DOHH2 (cell line): ENCODE measurements around the gene MAL.

ENCODE experiments used
- EZH2phosphoT487 ChIP-seq: fragments of 200-600 bp; sonication (generic); IDR thresholded peaks from 2 replicates; pipeline ENCODE4 v1.6.1; 2017; ENCODE audit warnings: borderline replicate concordance, mild to moderate bottlenecking, antibody characterized with exemption, low read length, moderate library complexity, mixed read lengths
- TF ChIP-seq, protein P1 (sequence below): fragments of 200-600 bp; sonication (generic); IDR thresholded peaks from one replicate; pipeline ENCODE4 v1.5.1; 2014; ENCODE audit warnings: antibody characterized with exemption, mild to moderate bottlenecking, low read depth, low read length; ENCODE audit not compliant: poor library complexity, severe bottlenecking

DNA sequence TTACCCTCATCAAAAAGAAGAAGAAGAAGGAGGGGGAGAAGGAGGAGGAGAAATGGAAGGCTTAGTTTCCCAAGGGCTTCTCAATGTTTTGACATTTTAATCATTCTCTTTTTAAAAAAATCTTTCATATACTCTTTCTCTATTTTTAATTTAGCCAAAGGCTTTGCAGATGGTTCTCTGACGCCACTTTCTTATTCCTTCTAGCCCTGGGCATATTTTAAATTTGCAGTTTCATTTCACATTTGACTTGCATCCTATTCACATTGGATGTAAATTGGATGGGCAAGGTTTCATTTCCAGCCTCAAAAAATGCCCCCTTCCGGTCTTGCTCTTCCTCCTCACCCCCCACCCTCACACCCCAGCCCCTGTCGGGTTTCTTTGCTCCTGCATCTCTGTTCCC lies 29.8 kb downstream of the MAL start:
- TF ChIP-seq EZH2phosphoT487 = no peak
- TF ChIP-seq, protein P1, sequence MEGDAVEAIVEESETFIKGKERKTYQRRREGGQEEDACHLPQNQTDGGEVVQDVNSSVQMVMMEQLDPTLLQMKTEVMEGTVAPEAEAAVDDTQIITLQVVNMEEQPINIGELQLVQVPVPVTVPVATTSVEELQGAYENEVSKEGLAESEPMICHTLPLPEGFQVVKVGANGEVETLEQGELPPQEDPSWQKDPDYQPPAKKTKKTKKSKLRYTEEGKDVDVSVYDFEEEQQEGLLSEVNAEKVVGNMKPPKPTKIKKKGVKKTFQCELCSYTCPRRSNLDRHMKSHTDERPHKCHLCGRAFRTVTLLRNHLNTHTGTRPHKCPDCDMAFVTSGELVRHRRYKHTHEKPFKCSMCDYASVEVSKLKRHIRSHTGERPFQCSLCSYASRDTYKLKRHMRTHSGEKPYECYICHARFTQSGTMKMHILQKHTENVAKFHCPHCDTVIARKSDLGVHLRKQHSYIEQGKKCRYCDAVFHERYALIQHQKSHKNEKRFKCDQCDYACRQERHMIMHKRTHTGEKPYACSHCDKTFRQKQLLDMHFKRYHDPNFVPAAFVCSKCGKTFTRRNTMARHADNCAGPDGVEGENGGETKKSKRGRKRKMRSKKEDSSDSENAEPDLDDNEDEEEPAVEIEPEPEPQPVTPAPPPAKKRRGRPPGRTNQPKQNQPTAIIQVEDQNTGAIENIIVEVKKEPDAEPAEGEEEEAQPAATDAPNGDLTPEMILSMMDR = no peak
